ENCODE results near the gene MAN1C1.
"Not testable (repeated sequence)": the region's sequence is repeated elsewhere in the genome, so short reads cannot be mapped to it uniquely, and the experiment has no call there.

Gene MAN1C1

GRCh38 chr1:25732821-25733220 lies 116.2 kb downstream of the MAN1C1 start:
- ATAC-seq (ENCODE audit: insufficient read depth, low read depth) (no peak), DNase-seq (no peak)
- TF ChIP-seq EZH2 (IDR thresholded peaks at IDR 0.05; ENCODE audit: borderline replicate concordance, low read depth, low read length, severe bottlenecking) (no peak), CTCF (IDR thresholded peaks at IDR 0.05; ENCODE audit: borderline replicate concordance, extremely low read depth, low read length, poor library complexity, severe bottlenecking) (no peak)
- H4K20me1 ChIP-seq (ENCODE audit: insufficient read depth, low read length) = peaks cover 14% of the 10 kb centered on the region
- no peaks in the 10 kb centered on the region for H3K36me3 ChIP-seq (ENCODE audit: insufficient read depth, low read length)
- no peak overlapping the region for H3K4me3 ChIP-seq (ENCODE audit: low read depth in 1 of 2, low read length in 2 of 2)
- no peaks in the 10 kb centered on the region for H3K4me1 ChIP-seq (ENCODE audit: insufficient read depth, low read length)
- peaks cover 12% of the 10 kb centered on the region for H3K27me3 ChIP-seq (ENCODE audit: insufficient read depth, low read length, poor library complexity)
- no peaks in the 10 kb centered on the region for H3K79me2 ChIP-seq (ENCODE audit: insufficient read depth, low read length)
- H2AFZ ChIP-seq (ENCODE audit: low read depth, low read length) = no peak overlapping the region
- H3K9me3 ChIP-seq (ENCODE audit: insufficient read depth, low read length, severe bottlenecking) = no peaks in the 10 kb centered on the region
- no peak overlapping the region for H3K9ac ChIP-seq (ENCODE audit: low read depth, low read length)
- no peak overlapping the region for H3K4me2 ChIP-seq (ENCODE audit: insufficient read depth, low read length)
- H3K27ac ChIP-seq (ENCODE audit: low read length) = no peak overlapping the region

- H3K4me2 ChIP-seq (ENCODE audit: insufficient read depth, low read length) = no peak overlapping the region
- H4K20me1 ChIP-seq (ENCODE audit: insufficient read depth, low read length) = peaks cover 12% of the 10 kb centered on the region
- no peak overlapping the region for H2AFZ ChIP-seq (ENCODE audit: low read depth, low read length)
- no peaks in the 10 kb centered on the region for H3K9me3 ChIP-seq (ENCODE audit: insufficient read depth, low read length, severe bottlenecking)
- no peak overlapping the region for H3K27ac ChIP-seq (ENCODE audit: low read length)
- ATAC-seq (ENCODE audit: insufficient read depth, low read depth) (no peak), DNase-seq (no peak)
- H3K36me3 ChIP-seq (ENCODE audit: insufficient read depth, low read length) = no peaks in the 10 kb centered on the region
- H3K79me2 ChIP-seq (ENCODE audit: insufficient read depth, low read length) = no peaks in the 10 kb centered on the region
- peaks cover 12% of the 10 kb centered on the region for H3K27me3 ChIP-seq (ENCODE audit: insufficient read depth, low read length, poor library complexity)
- no peaks in the 10 kb centered on the region for H3K4me1 ChIP-seq (ENCODE audit: insufficient read depth, low read length)
- no peak overlapping the region for H3K4me3 ChIP-seq (ENCODE audit: low read depth in 1 of 2, low read length in 2 of 2)
- TF ChIP-seq CTCF (IDR thresholded peaks at IDR 0.05; ENCODE audit: borderline replicate concordance, extremely low read depth, low read length, poor library complexity, severe bottlenecking) (no peak), EZH2 (IDR thresholded peaks at IDR 0.05; ENCODE audit: borderline replicate concordance, low read depth, low read length, severe bottlenecking) (no peak)
- H3K9ac ChIP-seq (ENCODE audit: low read depth, low read length) = no peak overlapping the region
Observed at GRCh38 chr1:25733271-25733670, 116.7 kb downstream of the MAN1C1 start.

- not testable (repeated sequence) for H3K4me3 ChIP-seq (ENCODE audit: low read depth in 1 of 2, low read length in 2 of 2); H2AFZ ChIP-seq (ENCODE audit: low read depth, low read length); H3K9me3 ChIP-seq (ENCODE audit: insufficient read depth, low read length, severe bottlenecking); H3K4me2 ChIP-seq (ENCODE audit: insufficient read depth, low read length); DNase-seq; H3K27ac ChIP-seq (ENCODE audit: low read length); H3K79me2 ChIP-seq (ENCODE audit: insufficient read depth, low read length); H3K9ac ChIP-seq (ENCODE audit: low read depth, low read length); H3K36me3 ChIP-seq (ENCODE audit: insufficient read depth, low read length); H3K4me1 ChIP-seq (ENCODE audit: insufficient read depth, low read length); ATAC-seq (ENCODE audit: insufficient read depth, low read depth)
- Histone ChIP-seq H4K20me1 (ENCODE audit: insufficient read depth, low read length) (peaks cover 12% of the 10 kb centered on the region), H3K27me3 (ENCODE audit: insufficient read depth, low read length, poor library complexity) (peaks cover 16% of the 10 kb centered on the region)
Observed at GRCh38 chr1:25734991-25735390, 118.4 kb downstream of the MAN1C1 start.

GRCh38 chr1:25735956-25736529 lies 119.5 kb downstream of the MAN1C1 start:
- no peak for ATAC-seq (ENCODE audit: insufficient read depth, low read depth)
- Histone ChIP-seq H3K36me3 (ENCODE audit: insufficient read depth, low read length) (no peaks in the 10 kb centered on the region), H3K27ac (ENCODE audit: low read length) (no peak overlapping the region), H2AFZ (ENCODE audit: low read depth, low read length) (no peak overlapping the region), H3K79me2 (ENCODE audit: insufficient read depth, low read length) (no peaks in the 10 kb centered on the region), H3K27me3 (ENCODE audit: insufficient read depth, low read length, poor library complexity) (peaks cover 16% of the 10 kb centered on the region), H3K9ac (ENCODE audit: low read depth, low read length) (no peak overlapping the region), H3K4me2 (ENCODE audit: insufficient read depth, low read length) (no peak overlapping the region), H3K4me3 (ENCODE audit: low read depth in 1 of 2, low read length in 2 of 2) (no peak overlapping the region), H3K9me3 (ENCODE audit: insufficient read depth, low read length, severe bottlenecking) (no peaks in the 10 kb centered on the region), H4K20me1 (ENCODE audit: insufficient read depth, low read length) (peaks cover 12% of the 10 kb centered on the region), H3K4me1 (ENCODE audit: insufficient read depth, low read length) (no peaks in the 10 kb centered on the region)
- TF ChIP-seq EZH2 (IDR thresholded peaks at IDR 0.05; ENCODE audit: borderline replicate concordance, low read depth, low read length, severe bottlenecking) (no peak), CTCF (IDR thresholded peaks at IDR 0.05; ENCODE audit: borderline replicate concordance, extremely low read depth, low read length, poor library complexity, severe bottlenecking) (no peak)
- no peak for DNase-seq
